ENCODE measurements around the gene KLK7. TPM values are rescaled to one million over a fixed set of nuclear protein-coding genes. Genes with fewer than 3 reads are reported as not detected.

The KLK7 gene
- polyA plus RNA-seq, 1 of the 3 experiments (the other 2 are of a cell fraction): not detected

GRCh38 chr19:51007488-51007887, 23.8 kb upstream of the KLK7 start:
- no peak overlapping the region for H3K4me2 ChIP-seq
- H3K27me3 ChIP-seq (ENCODE audit: insufficient read depth): peaks cover 42% of the 10 kb centered on the region; the same call in 1 of the 2 replicates
- no peaks in the 10 kb centered on the region for H4K20me1 ChIP-seq (ENCODE audit: insufficient read depth)
- no peak overlapping the region for H3K27ac ChIP-seq (ENCODE audit: low read depth in 2 of 2, low read length in 1 of 2)
- no peaks in the 10 kb centered on the region for H3K9me3 ChIP-seq
- DNase-seq: no peak
- H2AFZ ChIP-seq (ENCODE audit: low read depth): no peak overlapping the region
- no peaks in the 10 kb centered on the region for H3F3A ChIP-seq (replicated peaks; ENCODE audit: insufficient read depth)
- H3K4me1 ChIP-seq (ENCODE audit: control insufficient read depth in 1 of 2, insufficient read depth in 2 of 2, low read depth in 1 of 2, low read length in 1 of 2): no peaks in the 10 kb centered on the region
- no peak overlapping the region for H3K4me3 ChIP-seq (ENCODE audit: low read depth in 2 of 2, low read length in 1 of 2)
- no peak for TF ChIP-seq CTCF (IDR thresholded peaks at IDR 0.05)
- TF ChIP-seq RFX5 (IDR thresholded peaks at IDR 0.05; ENCODE audit: low read length): no peak
- no peak for TF ChIP-seq TEAD4 (IDR thresholded peaks at IDR 0.05; ENCODE audit: borderline replicate concordance, insufficient read depth)
- no peak for TF ChIP-seq ELF1 (IDR thresholded peaks at IDR 0.05)
- no peak for TF ChIP-seq SIN3A (IDR thresholded peaks at IDR 0.05; ENCODE audit: borderline replicate concordance, low read depth, low read length)
- TF ChIP-seq TAF1 (IDR thresholded peaks at IDR 0.05; ENCODE audit: borderline replicate concordance, low read depth, low read length): no peak
- no peak for TF ChIP-seq FOSL2 (IDR thresholded peaks at IDR 0.05; ENCODE audit: borderline replicate concordance, low read depth)
- no peak for TF ChIP-seq CHD2 (IDR thresholded peaks at IDR 0.05; ENCODE audit: low read length, partially characterized antibody)
- TF ChIP-seq EP300 (IDR thresholded peaks at IDR 0.05; ENCODE audit: borderline replicate concordance in 1 of 2, low read depth in 1 of 2, low read length in 1 of 2): no peak
- no peak overlapping the region for H3K9ac ChIP-seq
- H3K9me2 ChIP-seq: no peaks in the 10 kb centered on the region
- WGBS (ENCODE audit: low lambda C conversion rate): 13% methylated on average over 3 of the region's 3 CpGs
- ChIA-PET POLR2A (no interaction called here), CTCF (interaction anchor here (2.1 kb wide), 1 partner anchor 9 kb away, joined by 8 read pairs; no protein-coding TSS in a partner anchor)
- H3K79me2 ChIP-seq (ENCODE audit: insufficient read depth): no peaks in the 10 kb centered on the region
- H3K36me3 ChIP-seq (replicated peaks in 1 of 2; ENCODE audit: control insufficient read depth in 1 of 2, insufficient read depth in 2 of 2, low read length in 1 of 2): no peaks in the 10 kb centered on the region

- no peak for TF ChIP-seq FOXJ3 (CRISPR knock-in tag; IDR thresholded peaks at IDR 0.05)
- TF ChIP-seq MAX (IDR thresholded peaks at IDR 0.05; ENCODE audit: low read depth): no peak
- no peak for TF ChIP-seq TAF1 (IDR thresholded peaks at IDR 0.05; ENCODE audit: borderline replicate concordance, low read depth, low read length)
- TF ChIP-seq YY1 (IDR thresholded peaks at IDR 0.05; ENCODE audit: low read depth): no peak
- TF ChIP-seq CHD2 (IDR thresholded peaks at IDR 0.05; ENCODE audit: low read length, partially characterized antibody): no peak
- TF ChIP-seq JUND (IDR thresholded peaks at IDR 0.05): no peak
- TF ChIP-seq ZBTB33 (IDR thresholded peaks at IDR 0.05; ENCODE audit: borderline replicate concordance, low read depth): no peak
- no peak for TF ChIP-seq USF1 (IDR thresholded peaks at IDR 0.05; ENCODE audit: borderline replicate concordance, low read depth)
- Histone ChIP-seq H3K9me2 (no peaks in the 10 kb centered on the region), H3K4me1 (ENCODE audit: control insufficient read depth in 1 of 2, insufficient read depth in 2 of 2, low read depth in 1 of 2, low read length in 1 of 2) (no peaks in the 10 kb centered on the region), H3K4me2 (no peak overlapping the region), H3K27ac (ENCODE audit: low read depth in 2 of 2, low read length in 1 of 2) (no peak overlapping the region), H3K9me3 (no peaks in the 10 kb centered on the region), H3F3A (replicated peaks; ENCODE audit: insufficient read depth) (no peaks in the 10 kb centered on the region), H2AFZ (ENCODE audit: low read depth) (no peak overlapping the region), H3K36me3 (replicated peaks in 1 of 2; ENCODE audit: control insufficient read depth in 1 of 2, insufficient read depth in 2 of 2, low read length in 1 of 2) (no peaks in the 10 kb centered on the region), H3K27me3 (ENCODE audit: insufficient read depth) (peaks cover 42% of the 10 kb centered on the region; the same call in 1 of the 2 replicates), H3K4me3 (ENCODE audit: low read depth in 2 of 2, low read length in 1 of 2) (no peak overlapping the region), H4K20me1 (ENCODE audit: insufficient read depth) (no peaks in the 10 kb centered on the region), H3K79me2 (ENCODE audit: insufficient read depth) (no peaks in the 10 kb centered on the region), H3K9ac (no peak overlapping the region)
- ChIA-PET CTCF (no interaction called here), POLR2A (no interaction called here)
- DNase-seq: peak; percentile 9
- 3% methylated on average over 7 of the region's 8 CpGs for WGBS (ENCODE audit: low lambda C conversion rate)
These were observed 22.7 kb upstream of the KLK7 start for GRCh38 chr19:51006406-51006805.

All from SK-N-SH (cell line).